ENCODE results near the gene UXT.

DNA sequence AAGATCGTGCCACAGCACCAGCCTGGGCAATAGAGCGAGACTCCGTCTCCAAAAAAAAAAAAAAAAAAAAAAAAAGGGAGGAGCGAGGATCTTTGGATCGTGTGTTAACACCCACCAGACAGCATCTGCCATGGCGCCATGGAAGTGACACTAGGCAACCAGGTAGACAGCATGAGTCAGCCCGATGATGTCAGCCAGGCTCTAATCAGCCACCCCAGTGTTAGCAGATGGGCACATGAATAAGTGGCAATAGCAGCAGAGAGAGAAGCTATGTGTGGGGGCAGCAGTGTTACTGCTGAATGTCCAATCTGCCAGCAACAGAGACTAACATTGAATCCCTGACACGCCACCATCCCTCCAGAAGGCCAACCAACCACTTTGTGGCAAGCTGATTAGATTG is 45.9 kb downstream of the UXT start:
- TF ChIP-seq, protein P1, sequence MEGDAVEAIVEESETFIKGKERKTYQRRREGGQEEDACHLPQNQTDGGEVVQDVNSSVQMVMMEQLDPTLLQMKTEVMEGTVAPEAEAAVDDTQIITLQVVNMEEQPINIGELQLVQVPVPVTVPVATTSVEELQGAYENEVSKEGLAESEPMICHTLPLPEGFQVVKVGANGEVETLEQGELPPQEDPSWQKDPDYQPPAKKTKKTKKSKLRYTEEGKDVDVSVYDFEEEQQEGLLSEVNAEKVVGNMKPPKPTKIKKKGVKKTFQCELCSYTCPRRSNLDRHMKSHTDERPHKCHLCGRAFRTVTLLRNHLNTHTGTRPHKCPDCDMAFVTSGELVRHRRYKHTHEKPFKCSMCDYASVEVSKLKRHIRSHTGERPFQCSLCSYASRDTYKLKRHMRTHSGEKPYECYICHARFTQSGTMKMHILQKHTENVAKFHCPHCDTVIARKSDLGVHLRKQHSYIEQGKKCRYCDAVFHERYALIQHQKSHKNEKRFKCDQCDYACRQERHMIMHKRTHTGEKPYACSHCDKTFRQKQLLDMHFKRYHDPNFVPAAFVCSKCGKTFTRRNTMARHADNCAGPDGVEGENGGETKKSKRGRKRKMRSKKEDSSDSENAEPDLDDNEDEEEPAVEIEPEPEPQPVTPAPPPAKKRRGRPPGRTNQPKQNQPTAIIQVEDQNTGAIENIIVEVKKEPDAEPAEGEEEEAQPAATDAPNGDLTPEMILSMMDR (IDR thresholded peaks at IDR 0.05): no peak
- TF ChIP-seq POLR2A (IDR thresholded peaks at IDR 0.05): no peak
